Activated T-cell treated with anti-CD3 and anti-CD28 coated beads, Interleukin-2, amount 50 U/mL, for 1 hour (primary cell): Measurements from ENCODE around the gene KHDRBS1.
"Not testable (repeated sequence)": the region's sequence is repeated elsewhere in the genome, so short reads cannot be mapped to it uniquely, and the experiment has no call there.

Source experiments
- DNase-seq: peaks from one replicate; pipeline ENCODE4 v3.0.0-alpha.2; 2020

KHDRBS1 gene

DNA sequence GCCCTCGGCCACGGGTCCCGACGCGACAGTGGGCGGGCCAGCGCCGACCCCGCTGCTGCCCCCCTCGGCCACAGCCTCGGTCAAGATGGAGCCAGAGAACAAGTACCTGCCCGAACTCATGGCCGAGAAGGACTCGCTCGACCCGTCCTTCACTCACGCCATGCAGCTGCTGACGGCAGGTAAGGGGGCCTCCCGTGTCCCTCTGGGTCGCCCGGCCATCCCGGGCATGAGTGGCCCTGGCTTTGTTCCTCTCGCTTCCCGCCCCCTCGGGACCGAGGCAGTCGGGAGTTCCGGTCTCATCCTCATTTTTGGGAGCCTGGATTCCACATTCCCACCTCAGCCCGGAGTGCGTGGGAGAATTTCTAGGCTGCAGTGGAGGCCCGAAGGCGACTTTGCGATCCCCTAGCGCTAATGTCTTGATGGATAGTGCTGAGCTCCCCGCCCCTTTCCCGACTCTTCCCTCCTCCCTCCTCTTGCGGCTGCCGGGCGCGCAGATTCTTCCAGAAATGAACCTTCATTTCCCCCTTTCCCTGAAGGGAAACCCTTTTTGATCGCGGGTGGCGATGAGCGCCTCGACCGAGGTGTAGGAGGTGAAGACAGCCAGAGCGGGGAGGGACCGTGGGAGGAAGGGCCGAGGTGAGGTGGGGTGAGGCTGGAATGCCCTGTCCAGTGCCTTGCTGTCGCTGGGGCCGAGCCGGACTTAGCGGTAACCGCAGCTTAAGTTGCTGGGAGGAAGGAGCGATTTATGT, 705 bp downstream of the KHDRBS1 start:
- DNase-seq = peak; percentile 46

- DNase-seq = no peak
Observed at GRCh38 chr1:32014948-32015273, 1.2 kb downstream of the KHDRBS1 start.

GRCh38 chr1:32020339-32020738, 6.7 kb downstream of the KHDRBS1 start:
- no peak for DNase-seq

DNA sequence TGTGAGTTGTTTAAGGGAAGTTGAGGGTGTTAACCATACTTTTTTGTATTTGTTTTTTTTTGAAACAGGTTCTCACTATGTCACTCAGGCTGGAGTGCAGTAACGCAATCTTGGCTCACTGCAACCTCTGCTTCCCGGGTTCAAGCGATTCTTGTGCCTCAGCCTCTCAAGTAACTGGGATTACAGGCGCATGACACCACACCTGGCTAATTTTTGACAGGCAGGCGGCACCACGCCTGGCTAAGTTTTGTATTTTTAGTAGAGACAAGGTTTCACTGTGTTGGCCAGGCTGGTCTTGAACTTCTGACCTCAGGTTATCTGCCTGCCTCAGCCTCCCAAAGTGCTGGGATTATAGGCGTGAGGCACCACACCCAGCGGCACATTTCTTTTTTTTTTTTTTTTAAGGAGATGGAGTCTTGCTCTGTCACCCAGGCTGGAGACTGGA, 7.9 kb downstream of the KHDRBS1 start:
- not testable (repeated sequence) for DNase-seq

GRCh38 chr1:32023351-32023750, 9.7 kb downstream of the KHDRBS1 start:
- DNase-seq = no peak

DNA sequence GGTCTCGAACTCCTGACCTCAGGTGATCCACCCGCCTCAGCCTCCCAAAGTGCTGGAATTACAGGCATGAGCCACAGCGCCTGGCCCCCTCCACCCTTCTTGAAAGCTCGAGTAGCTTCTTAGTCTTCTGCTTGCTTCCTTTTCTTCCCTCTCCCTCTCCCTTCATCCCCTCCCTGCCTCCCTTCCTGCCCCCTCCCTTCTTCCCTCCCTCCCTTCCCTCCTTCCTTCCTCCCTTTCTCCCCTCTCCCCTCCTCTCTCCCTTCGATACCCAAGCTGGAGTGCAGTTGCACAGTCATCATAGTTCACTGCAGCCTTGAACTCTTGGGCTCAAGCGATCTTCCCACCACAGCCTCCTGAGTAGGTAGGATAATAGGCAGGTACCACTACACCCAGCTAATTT, 11.8 kb downstream of the KHDRBS1 start:
- no peak for DNase-seq

DNA sequence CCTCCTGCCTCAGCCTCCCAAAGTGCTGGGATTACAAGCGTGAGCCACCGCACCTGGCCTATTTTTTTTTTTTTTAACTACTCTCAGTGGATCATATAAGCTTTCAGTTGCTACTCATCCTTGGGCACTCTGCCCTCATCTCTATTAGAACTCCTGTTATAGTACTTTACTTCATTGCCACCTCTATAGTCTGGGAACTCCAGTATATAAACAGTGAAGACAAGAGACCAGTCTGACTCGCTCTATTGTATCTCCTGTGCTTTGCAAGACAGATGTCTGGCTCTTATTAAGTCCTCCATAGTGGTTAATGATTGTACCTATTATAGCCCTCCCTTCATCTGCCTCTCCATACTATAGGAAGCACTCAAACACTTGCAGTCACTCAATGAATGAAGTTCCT, 15.1 kb downstream of the KHDRBS1 start:
- DNase-seq = no peak

GRCh38 chr1:32031578-32032274, 18.1 kb downstream of the KHDRBS1 start:
- DNase-seq = no peak

- DNase-seq = no peak
Observed at GRCh38 chr1:32032275-32032615, 18.6 kb downstream of the KHDRBS1 start.

- no peak for DNase-seq
Observed at GRCh38 chr1:32035119-32035518, 21.5 kb downstream of the KHDRBS1 start.

DNA sequence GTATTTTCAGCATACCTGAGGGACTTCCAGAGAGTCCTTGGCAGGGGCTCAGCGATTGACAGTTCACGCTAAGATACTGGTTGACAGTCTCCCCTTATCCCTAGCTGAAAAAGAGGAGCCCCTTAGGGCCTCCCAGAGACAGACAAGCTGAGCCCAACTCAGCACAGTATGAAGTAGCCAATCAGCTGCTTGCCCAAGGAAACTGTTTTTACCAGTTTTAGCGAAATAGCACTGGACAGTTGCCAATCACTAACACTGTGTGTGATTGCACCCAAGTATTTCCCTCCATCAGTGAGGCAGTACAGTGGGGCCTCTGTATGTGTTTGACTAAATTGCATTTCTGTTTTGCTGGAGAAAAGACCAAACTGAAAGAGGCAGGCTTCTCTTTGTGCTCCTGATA, 27.0 kb downstream of the KHDRBS1 start:
- DNase-seq = no peak

DNA sequence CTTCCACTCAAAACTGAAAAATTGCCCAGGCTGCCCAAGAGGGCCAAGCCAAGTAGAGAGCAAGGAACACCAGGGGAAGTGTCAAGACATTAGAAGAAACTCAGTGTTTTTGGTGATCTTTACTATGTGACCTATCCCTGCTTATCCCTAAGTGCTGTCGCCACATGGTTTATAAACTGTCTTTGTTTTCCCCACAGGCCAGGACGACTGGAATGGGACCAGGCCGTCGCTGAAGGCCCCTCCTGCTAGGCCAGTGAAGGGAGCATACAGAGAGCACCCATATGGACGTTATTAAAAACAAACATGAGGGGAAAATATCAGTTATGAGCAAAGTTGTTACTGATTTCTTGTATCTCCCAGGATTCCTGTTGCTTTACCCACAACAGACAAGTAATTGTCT, 28.7 kb downstream of the KHDRBS1 start:
- DNase-seq = no peak

DNA sequence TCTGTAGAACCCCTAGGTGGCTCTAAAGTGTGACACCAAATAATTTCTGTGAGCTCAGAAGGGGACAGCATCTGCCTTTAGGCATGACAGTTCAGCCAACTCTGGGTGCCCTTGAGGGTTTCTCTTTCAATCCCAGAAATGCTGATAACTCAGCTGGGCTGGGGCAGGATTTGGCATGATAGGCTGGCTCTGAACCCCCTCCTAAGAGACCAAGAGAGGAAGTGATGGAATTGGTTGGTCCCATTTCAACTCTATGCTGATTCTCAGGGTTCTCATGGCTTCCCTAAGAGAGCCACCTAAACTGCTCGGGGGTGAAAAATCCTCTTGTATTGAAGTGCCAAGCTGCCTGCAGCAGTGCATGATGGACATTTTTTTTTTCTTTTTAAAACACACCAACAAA, 30.6 kb downstream of the KHDRBS1 start:
- DNase-seq = no peak

- DNase-seq = no peak
Observed at GRCh38 chr1:32045772-32046171, 32.1 kb downstream of the KHDRBS1 start.

DNA sequence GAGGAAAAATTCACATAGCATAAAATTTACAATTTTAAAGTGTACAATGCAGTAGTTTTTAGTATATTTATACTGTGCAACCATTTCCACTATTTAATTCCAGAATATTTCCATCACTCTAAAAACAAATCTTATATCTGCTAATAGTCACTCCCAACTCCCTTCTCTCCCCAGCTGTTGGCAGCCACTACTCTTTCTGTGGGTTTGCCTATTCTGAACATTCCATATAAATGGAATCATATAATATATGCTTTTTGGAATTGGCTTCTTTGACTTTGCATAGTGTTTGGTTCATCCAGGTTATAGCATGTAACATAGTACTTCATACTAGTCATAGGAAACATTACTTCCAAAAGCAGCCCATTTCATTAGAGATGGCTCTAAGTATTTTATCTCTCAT, 34.0 kb downstream of the KHDRBS1 start:
- no peak for DNase-seq

GRCh38 chr1:32048440-32048839, 34.8 kb downstream of the KHDRBS1 start:
- no peak for DNase-seq

DNA sequence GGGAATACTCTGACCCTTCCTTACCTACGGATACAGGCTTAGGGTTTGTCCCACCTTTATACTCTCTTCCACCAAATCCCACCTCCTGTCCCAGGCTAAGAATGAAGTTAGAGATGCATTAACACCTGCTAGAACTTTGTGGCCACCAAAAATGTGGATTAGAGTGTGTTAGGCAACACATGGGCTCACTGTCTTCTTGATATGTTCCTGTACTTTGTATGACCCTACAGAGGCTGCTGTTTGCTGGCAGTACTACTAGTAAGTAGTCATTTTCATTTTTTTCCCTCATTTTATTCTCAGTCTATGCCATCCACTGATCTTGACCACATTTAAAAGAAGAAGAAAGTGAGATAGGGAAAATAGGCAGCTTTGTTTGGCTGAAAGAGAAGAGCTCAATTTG, 38.0 kb downstream of the KHDRBS1 start:
- DNase-seq = no peak

GRCh38 chr1:32052887-32053286, 39.2 kb downstream of the KHDRBS1 start:
- DNase-seq = no peak

DNA sequence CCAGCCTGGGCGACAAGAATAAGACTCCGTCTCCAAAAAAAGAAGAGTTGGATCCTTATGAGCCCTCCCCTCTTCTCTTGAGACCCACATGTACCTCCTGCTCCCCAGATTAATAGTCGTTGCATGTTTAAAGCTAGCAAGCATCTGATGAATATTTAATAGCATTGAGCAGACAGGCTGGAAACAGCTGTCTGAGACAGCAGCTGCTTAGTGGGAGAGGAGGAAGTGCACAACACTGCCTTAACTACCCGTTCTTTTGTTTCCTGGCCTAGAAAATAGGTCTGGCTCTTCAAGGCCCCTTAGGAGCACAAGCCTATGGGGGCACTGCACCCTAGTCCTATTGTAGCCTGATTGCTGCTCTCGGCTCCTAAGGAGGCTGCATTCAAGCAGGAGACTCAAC, 41.7 kb downstream of the KHDRBS1 start:
- no peak for DNase-seq

DNA sequence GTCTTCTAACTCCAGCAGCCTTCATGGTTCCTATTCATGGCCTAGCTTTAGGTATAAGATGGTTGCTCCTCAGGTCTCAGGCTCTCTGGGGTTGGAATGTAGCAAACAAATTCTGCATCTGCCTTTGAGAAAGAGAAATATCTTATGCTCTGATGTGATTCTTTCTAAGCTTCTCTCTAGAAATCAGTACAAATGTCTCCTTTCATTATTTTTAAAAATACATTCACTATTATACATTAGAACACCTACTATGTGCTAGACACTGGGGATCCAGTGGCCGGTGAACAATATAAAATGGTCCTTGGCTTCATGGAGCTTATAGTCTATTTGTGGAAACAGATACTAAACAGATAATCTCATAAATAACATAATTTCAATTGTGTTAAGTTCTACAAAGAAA, 42.9 kb downstream of the KHDRBS1 start:
- DNase-seq = no peak

DNA sequence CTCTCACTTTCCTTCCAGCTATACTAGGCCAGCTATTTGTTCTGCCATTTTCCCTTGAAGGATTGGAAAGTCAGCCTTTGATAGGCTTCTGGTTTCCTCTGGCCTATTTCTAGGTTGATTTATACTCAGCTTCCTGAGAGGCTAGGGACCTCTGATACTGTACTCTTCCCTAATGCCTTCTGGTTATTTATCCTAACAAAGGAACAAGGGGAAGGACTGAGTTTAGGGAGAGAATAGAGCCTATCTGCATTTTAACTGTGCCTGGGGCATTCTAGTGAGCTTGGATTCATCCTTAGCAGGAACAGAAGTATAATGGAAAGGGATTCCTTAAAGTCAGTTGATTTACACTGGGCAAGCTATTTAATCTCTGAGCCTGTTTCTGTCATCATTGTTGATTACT, 47.2 kb downstream of the KHDRBS1 start:
- DNase-seq = no peak

GRCh38 chr1:32062867-32063230, 49.2 kb downstream of the KHDRBS1 start:
- DNase-seq = no peak

- no peak for DNase-seq
Observed at GRCh38 chr1:32063261-32063681, 49.6 kb downstream of the KHDRBS1 start.

- not testable (repeated sequence) for DNase-seq
Observed at GRCh38 chr1:32065613-32066488, 52.2 kb downstream of the KHDRBS1 start.
